Hematopoietic multipotent progenitor cell treated with erythropoietin and hydrocortisone succinate and interleukin-3 and kit ligand, for 17 days (in vitro differentiated cells): ENCODE results near the gene TNS2.
A peak's percentile ranks its signal among the peaks of the same experiment; 100 is the strongest.

Experiments
- DNase-seq: peaks from one replicate; pipeline ENCODE4 v3.0.0-alpha.2; 2015; ENCODE audit warnings: low spot score

TNS2 gene

DNA sequence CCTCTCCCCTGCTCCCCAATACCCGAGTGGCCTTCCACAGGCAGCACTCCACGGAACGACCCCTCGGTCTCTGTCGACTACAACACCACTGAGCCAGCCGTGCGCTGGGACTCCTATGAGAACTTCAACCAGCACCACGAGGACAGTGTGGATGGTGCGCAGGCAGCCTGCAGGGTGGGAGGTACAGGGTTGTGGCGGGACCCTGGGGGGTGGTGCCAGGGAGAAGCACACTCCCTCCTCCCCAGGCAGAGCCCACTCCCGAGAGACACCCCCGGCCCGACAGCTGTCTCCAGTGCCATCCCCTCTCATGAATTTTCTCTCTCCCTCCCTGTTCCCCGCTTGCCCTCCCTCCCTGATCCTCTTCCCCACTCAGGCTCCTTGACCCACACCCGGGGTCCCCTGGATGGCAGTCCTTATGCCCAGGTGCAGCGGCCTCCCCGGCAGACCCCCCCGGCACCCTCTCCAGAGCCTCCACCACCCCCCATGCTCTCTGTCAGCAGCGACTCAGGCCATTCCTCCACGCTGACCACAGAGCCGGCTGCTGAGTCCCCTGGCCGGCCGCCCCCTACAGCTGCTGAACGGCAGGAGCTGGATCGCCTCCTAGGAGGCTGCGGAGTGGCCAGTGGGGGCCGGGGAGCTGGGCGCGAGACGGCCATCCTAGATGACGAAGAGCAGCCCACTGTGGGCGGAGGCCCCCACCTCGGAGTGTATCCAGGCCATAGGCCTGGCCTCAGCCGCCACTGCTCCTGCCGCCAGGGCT is 9.0 kb downstream of the TNS2 start:
- no peak for DNase-seq

DNA sequence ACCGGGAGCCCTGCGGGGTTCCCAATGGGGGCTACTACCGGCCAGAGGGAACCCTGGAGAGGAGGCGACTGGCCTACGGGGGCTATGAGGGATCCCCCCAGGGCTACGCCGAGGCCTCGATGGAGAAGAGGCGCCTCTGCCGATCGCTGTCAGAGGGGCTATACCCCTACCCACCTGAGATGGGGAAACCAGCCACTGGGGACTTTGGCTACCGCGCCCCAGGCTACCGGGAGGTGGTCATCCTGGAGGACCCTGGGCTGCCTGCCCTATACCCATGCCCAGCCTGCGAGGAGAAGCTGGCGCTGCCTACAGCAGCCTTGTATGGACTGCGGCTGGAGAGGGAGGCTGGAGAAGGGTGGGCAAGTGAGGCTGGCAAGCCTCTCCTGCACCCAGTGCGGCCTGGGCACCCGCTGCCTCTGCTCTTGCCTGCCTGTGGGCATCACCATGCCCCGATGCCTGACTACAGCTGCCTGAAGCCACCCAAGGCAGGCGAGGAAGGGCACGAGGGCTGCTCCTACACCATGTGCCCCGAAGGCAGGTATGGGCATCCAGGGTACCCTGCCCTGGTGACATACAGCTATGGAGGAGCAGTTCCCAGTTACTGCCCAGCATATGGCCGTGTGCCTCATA is 9.7 kb downstream of the TNS2 start:
- no peak for DNase-seq

DNA sequence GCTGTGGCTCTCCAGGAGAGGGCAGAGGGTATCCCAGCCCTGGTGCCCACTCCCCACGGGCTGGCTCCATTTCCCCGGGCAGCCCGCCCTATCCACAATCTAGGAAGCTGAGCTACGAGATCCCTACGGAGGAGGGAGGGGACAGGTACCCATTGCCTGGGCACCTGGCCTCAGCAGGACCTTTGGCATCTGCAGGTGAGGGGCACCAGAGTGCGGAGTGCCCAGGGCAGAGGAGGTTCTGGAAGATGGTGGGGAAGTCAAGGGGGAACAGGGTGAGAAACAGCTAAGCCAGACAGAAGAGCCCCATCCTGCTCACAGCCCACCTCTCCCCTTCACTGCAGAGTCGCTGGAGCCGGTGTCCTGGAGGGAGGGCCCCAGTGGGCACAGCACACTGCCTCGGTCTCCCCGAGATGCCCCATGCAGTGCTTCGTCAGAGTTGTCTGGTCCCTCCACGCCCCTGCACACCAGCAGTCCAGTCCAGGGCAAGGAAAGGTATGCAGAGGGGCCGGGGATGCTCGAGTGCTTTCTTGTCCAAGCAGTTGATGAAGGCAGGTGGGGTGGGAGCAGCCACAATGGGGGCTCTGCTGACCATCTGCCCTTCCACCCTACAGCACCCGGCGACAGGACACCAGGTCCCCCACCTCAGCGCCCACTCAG is 10.3 kb downstream of the TNS2 start:
- DNase-seq: no peak

- no peak for DNase-seq
Measured at GRCh38 chr12:53060721-53061276, 10.9 kb downstream of the TNS2 start.

GRCh38 chr12:53061404-53062010 is 11.6 kb downstream of the TNS2 start:
- peak; percentile 23 for DNase-seq

DNA sequence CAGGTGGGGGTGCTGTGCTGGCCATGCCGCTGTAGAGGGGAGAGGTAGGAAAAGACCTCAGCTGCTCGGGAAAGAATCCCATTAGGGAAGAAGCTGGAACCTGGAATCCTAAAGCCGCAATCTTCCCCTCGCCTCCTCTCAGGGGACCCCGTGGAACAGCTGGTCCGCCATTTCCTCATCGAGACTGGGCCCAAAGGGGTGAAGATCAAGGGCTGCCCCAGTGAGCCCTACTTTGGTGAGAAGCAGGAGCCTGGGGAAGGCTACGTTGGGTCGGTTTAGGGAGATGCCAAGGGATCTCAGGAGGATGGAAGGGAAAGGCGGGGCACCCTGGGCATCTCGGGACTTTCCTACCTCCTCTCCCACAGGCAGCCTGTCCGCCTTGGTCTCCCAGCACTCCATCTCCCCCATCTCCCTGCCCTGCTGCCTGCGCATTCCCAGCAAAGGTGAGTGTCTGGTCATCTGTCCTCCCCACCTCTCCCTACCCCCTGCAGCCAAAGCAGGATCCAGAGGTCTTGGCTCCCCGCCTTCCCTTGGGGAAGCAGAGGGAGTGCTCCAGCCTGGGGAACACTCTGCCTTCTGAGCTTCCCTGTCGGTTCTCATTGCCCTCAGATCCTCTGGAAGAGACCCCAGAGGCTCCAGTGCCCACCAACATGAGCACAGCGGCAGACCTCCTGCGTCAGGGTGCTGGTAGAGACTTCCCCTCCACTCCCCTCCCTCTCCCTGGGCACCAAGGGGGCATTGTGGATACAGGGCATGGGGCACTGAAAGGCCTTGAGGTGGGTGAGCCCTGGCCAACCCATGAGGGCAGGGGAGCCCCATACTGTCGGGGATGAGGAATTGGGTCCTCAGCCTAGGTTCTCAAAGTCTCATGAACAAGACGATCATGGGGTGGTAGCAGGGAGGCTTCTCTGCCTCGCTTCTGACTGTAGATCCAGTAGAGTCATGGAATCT is 12.4 kb downstream of the TNS2 start:
- no peak for DNase-seq

- no peak for DNase-seq
Measured at GRCh38 chr12:53062977-53063707, 13.3 kb downstream of the TNS2 start.

DNA sequence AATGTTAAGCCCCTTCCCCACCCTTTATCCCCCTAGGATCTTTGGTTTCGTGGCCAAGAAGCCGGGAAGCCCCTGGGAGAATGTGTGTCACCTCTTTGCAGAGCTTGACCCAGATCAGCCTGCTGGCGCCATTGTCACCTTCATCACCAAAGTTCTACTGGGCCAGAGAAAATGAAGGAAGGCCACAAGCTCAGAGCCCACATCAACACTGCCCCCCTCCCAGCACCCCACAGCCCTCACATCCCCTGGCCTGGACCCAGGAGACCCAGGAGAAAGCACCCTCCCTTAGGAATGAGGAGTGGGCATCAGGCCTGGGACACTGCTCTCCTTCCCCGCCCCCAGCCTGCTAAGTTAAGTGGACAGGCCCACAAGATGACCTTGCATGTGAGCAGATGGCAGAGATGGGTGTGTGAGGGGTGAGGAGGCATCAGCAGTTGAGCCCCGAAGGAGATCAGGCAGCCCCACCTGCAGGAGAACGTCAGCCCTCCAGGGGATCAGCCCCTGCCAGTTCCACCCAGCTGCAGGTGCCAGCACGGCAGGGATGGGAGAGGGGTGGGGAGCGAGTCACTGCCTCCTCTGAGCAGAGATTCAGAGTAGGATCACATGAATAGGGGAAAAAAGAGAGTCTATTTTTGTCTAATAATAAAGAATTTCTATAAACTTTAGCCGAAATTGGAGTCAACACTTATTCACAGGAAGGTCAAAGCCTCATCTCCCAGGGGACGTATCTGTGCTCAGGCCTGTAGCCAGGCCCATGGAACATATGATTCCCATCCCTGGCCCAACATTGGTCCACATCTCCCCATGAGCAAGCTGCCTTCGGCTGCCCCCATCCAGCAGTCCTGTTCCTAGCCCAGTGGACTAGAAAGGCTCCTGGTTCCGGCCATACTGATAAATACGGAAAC is 14.1 kb downstream of the TNS2 start:
- DNase-seq: no peak

- DNase-seq: no peak
Measured at GRCh38 chr12:53064613-53065436, 15.0 kb downstream of the TNS2 start.

- no peak for DNase-seq
Measured at GRCh38 chr12:53065470-53065869, 15.6 kb downstream of the TNS2 start.

GRCh38 chr12:53065975-53066931 is 16.4 kb downstream of the TNS2 start:
- DNase-seq: peak; percentile 82

GRCh38 chr12:53067074-53067992 is 17.5 kb downstream of the TNS2 start:
- no peak for DNase-seq

- no peak for DNase-seq
Measured at GRCh38 chr12:53067993-53068770, 18.3 kb downstream of the TNS2 start.

DNA sequence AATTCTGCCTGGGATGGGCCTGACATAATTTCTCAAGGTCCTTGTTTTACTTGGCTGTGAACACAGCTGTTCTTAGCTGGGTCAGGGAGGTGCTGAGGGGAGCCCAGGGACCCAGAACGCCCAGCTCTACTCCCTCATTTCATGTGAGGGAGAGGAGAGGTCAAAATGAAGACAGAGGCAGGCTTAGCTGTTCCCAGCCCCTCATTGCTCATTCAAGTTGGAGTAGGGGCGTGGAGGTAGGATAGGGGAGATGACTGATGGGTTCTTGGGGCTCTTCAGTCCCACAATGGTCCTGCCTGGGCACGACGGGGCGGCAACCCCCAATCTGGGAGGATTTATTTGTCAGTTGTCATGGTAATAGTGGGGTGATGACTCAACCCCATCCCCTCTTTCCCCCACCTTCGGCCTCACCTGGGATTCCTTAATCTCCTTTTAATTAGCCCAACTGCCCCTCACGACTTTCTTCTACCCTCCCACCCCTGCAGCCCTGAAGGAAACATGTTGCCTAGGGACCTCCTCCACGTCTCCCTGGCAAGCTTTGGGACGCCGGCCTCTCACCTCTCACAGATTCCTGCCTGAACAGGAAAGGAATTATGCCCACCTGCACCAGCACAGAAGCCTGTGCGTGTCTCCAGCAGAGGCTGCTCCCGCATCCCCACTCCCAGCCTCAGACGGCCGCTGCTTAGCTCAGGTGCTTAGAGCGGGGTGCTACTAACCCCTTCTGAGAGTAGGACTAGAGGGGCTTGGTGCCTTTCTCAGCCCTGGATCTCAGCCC is 19.1 kb downstream of the TNS2 start:
- no peak for DNase-seq
